IMR-90 (cell line): Measurements from ENCODE around the gene RPS29. TPM values are rescaled to one million over a fixed set of nuclear protein-coding genes. Genes with fewer than 3 reads are reported as not detected.

Experiments
- ATAC-seq: fragments of 200-7000 bp; cut with Tn5 transposase; 2 replicates; pipeline ENCODE4 v1.9.1; 2020; ENCODE audit warnings: low read depth, mild to moderate bottlenecking, moderate library complexity
- BruUV-seq: library from RNA; stranded (reverse); fragments of 400-500 nt; replicated peaks from 2 replicates; lab custom pipeline; 2021; lab: Mats Ljungman, UMichigan
- CTCF ChIA-PET: fragments of 300-600 bp; formaldehyde crosslinking; extraction: SDS; loops from one replicate; lab custom pipeline; 2021; ENCODE audit warnings: antibody characterized with exemption; lab: Yijun Ruan, JAX
- POLR2A ChIA-PET: fragments of 300-600 bp; sonication (Branson Sonifier 250); formaldehyde crosslinking; loops from one replicate; lab custom pipeline; 2022; ENCODE audit warnings: antibody characterized with exemption; ENCODE audit not compliant: unreplicated experiment; lab: Charles Lee
- DNase-seq: peaks from one replicate; pipeline ENCODE4 v3.0.0; 2013
- H2AFZ ChIP-seq: replicated peaks from 2 replicates; pipeline ENCODE3; 2013; ENCODE audit warnings: low read length, mild to moderate bottlenecking; ENCODE audit not compliant: poor library complexity
- H2AK5ac ChIP-seq: 2 replicates; pipeline ENCODE4 v1.6.1; 2013; ENCODE audit warnings: low read depth, low read length, inconsistent platforms
- H2AK9ac ChIP-seq: replicated peaks from 2 replicates; pipeline ENCODE3; 2013; ENCODE audit warnings: mild to moderate bottlenecking, low read depth, low read length, moderate library complexity; ENCODE audit not compliant: poor library complexity
- H2BK120ac ChIP-seq: 2 replicates; pipeline ENCODE4 v1.6.1; 2013; ENCODE audit warnings: low read depth, low read length, inconsistent platforms
- H2BK15ac ChIP-seq: 3 replicates; pipeline ENCODE4 v1.6.1; 2013; ENCODE audit warnings: low read depth, low read length, inconsistent platforms
- H2BK20ac ChIP-seq: 2 replicates; pipeline ENCODE4 v1.6.1; 2013; ENCODE audit warnings: low read depth, mild to moderate bottlenecking, inconsistent platforms, low read length, moderate library complexity
- H2BK5ac ChIP-seq: 2 replicates; pipeline ENCODE4 v1.6.1; 2013; ENCODE audit warnings: mild to moderate bottlenecking, low read depth, low read length, inconsistent platforms; ENCODE audit not compliant: poor library complexity, severe bottlenecking
- H3K14ac ChIP-seq: replicated peaks from 2 replicates; pipeline ENCODE4 v1.6.1; 2013; ENCODE audit warnings: low read depth, low read length, inconsistent platforms
- H3K18ac ChIP-seq: 2 replicates; pipeline ENCODE4 v1.6.1; 2013; ENCODE audit warnings: low read depth, low read length, control low read depth
- H3K23ac ChIP-seq: 2 replicates; pipeline ENCODE4 v1.6.1; 2013; ENCODE audit warnings: low read depth, low read length, inconsistent platforms
- H3K27ac ChIP-seq: 2 replicates; pipeline ENCODE4 v1.5.1; 2013; ENCODE audit warnings: mild to moderate bottlenecking, control low read depth, low read length; ENCODE audit not compliant: insufficient read depth
- H3K27me3 ChIP-seq: 2 replicates; pipeline ENCODE4 v1.6.1; 2013; ENCODE audit warnings: low read length; ENCODE audit not compliant: control insufficient read depth, insufficient read depth
- H3K36me3 ChIP-seq: 2 replicates; pipeline ENCODE4 v1.6.1; 2013; ENCODE audit warnings: low read length, mixed read lengths; ENCODE audit not compliant: control insufficient read depth, insufficient read depth
- H3K4ac ChIP-seq: 2 replicates; pipeline ENCODE4 v1.6.1; 2013; ENCODE audit warnings: low read depth, low read length, inconsistent platforms
- H3K4me1 ChIP-seq: 2 replicates; pipeline ENCODE4 v1.6.1; 2013; ENCODE audit warnings: low read length, mixed read lengths; ENCODE audit not compliant: control insufficient read depth, insufficient read depth
- H3K4me2 ChIP-seq: 2 replicates; pipeline ENCODE4 v1.6.1; 2013; ENCODE audit warnings: low read depth, mild to moderate bottlenecking, control low read depth, low read length, moderate library complexity
- H3K4me3 ChIP-seq: 2 replicates; pipeline ENCODE4 v1.5.1; 2013; ENCODE audit warnings: low read depth, mild to moderate bottlenecking, control low read depth, low read length, moderate library complexity; ENCODE audit not compliant: insufficient read depth
- H3K56ac ChIP-seq: 2 replicates; pipeline ENCODE4 v1.6.1; 2013; ENCODE audit warnings: low read length, inconsistent platforms; ENCODE audit not compliant: insufficient read depth; ENCODE audit errors: extremely low read depth
- H3K79me1 ChIP-seq, 2 experiments: 2 replicates each; pipeline ENCODE4 v1.6.1; 2013; ENCODE audit warnings: low read length in 2 of 2, inconsistent platforms in 1 of 2, low read depth in 1 of 2
- H3K9ac ChIP-seq: 2 replicates; pipeline ENCODE4 v1.6.1; 2013; ENCODE audit warnings: low read depth, low read length, control low read depth
- H3K9me1 ChIP-seq: 2 replicates; pipeline ENCODE4 v1.6.1; 2013; ENCODE audit warnings: low read length, inconsistent platforms; ENCODE audit not compliant: insufficient read depth
- H3K9me3 ChIP-seq: 2 replicates; pipeline ENCODE4 v1.6.1; 2013; ENCODE audit warnings: low read length; ENCODE audit not compliant: control insufficient read depth, insufficient read depth
- H4K20me1 ChIP-seq: 2 replicates; pipeline ENCODE4 v1.6.1; 2013; ENCODE audit warnings: low read length, inconsistent platforms; ENCODE audit not compliant: insufficient read depth
- H4K5ac ChIP-seq: 2 replicates; pipeline ENCODE4 v1.6.1; 2013; ENCODE audit warnings: mild to moderate bottlenecking, low read depth, low read length, control low read depth
- H4K8ac ChIP-seq, 2 experiments: 2 replicates each; pipeline ENCODE4 v1.6.1; 2013; ENCODE audit warnings: low read depth in 2 of 2, low read length in 2 of 2, control low read depth in 1 of 2, inconsistent platforms in 1 of 2
- H4K91ac ChIP-seq: 2 replicates; pipeline ENCODE4 v1.6.1; 2013; ENCODE audit warnings: low read depth, low read length, inconsistent platforms; ENCODE audit not compliant: insufficient read depth
- NFE2L2 ChIP-seq: fragments of 150-350 bp; IDR thresholded peaks from 2 replicates; pipeline ENCODE4 v1.6.1; 2016; ENCODE audit warnings: low read depth, mild to moderate bottlenecking, low read length
- RAD21 ChIP-seq: IDR thresholded peaks from 2 replicates; pipeline ENCODE4 v1.6.1; 2012; ENCODE audit warnings: low read length, improper control_type of control experiment
- WGBS, 2 experiments: methylation state at CpG; one replicate each; pipeline versions ENCODE4 v1.1.5 to v1.1.7; 2013; ENCODE audit warnings: missing lambda C conversion rate in 2 of 2; ENCODE audit not compliant: insufficient read length in 1 of 2; ENCODE audit errors: extremely low coverage in 2 of 2; 5-methylcytosine and 5-hydroxymethylcytosine counted together
- dilution Hi-C: fragments of 300-500 bp; cut with HindIII; formaldehyde crosslinking; loops from one replicate; pipeline ENCODE4 v1.14.3; 2018; ENCODE audit warnings: low sequenced_read_pairs; ENCODE audit not compliant: unreplicated experiment
- in situ Hi-C: fragments of 300-500 bp; cut with MboI; formaldehyde crosslinking; loops from 3 replicates; pipeline ENCODE4 v1.14.3; 2019; ENCODE audit warnings: low sequenced_read_pairs, inconsistent platforms, mixed read lengths
- intact Hi-C: fragments of 100-400 bp; cut with micrococcal nuclease; formaldehyde crosslinking; loops from 2 replicates; pipeline ENCODE4 v1.10.0; 2022
- polyA plus RNA-seq, 3 experiments: library from polyadenylated mRNA; depleted of rRNA; stranded (reverse); fragments of >200 nt; gene quantifications; 2 replicates each; pipeline ENCODE4 v1.2.3, GENCODE V29; 2012; ENCODE audit warnings: low replicate concordance in 1 of 3
- total RNA-seq: library from RNA; depleted of rRNA; stranded (reverse); fragments of >200 nt; gene quantifications from 2 replicates; pipeline ENCODE4 v1.2.3, GENCODE V29; 2012
- TF ChIP-seq, protein P1 (sequence below): conservative IDR thresholded peaks from 2 replicates; pipeline ENCODE4 v1.5.1; 2012; ENCODE audit warnings: mild to moderate bottlenecking, low read depth, low read length, improper control_type of control experiment

The RPS29 gene
- total and polyA plus RNA-seq, 2 of the 4 experiments (the other 2 are of a cell fraction): 318 to 10,393 TPM

DNA sequence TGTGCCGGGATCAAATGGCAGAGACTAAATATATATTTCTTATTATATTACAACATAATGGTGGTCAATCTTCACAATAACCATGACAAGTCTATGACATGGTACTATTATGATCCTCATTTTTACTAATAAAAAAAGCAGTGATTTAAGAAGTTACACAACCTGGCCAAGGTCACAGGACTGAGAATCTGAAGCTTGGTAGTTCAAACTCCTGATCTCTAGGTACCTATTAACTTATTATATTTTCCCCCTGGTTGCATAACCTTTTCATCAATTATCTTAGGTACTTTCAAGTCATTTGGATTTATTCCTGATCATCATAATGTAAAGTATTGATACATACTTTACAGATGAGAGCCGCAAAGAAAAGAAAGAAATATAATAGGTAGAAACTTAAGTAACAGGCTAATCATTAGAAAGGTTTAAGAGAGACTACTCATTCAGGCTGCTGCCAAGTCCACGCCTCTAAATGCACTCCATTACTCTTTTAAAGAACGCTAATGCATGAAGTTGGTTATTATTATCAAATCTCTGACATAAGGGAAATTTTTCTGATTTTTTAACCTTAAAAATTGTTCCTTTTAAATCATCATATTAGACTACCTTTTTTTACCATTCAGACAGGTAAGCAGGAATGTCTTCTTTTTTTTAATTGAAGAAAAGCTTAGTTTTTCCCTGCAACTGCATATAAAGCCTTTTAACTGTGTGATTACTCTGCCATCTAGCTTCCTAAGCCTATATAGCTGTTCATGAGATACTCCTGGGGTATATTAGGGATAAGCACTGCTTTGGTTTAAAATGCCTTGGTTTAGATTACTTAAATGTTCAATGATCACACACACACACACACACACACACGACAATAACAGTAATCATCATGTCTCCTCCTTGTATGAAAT is 35.6 kb downstream of the RPS29 start:
- ChIA-PET CTCF (interaction anchor here (1.1 to 2.0 kb wide), 3 partner anchors 14 to 89 kb away, joined by 3 to 9 read pairs (median 3); no protein-coding TSS in a partner anchor), POLR2A (no interaction called here)
- Histone ChIP-seq H3K36me3 (no peaks in the 10 kb centered on the region), H3K9ac (no peak overlapping the region), H4K8ac (no peak overlapping the region), H3K4me2 (no peak overlapping the region), H2BK15ac (no peak overlapping the region), H2BK20ac (no peak overlapping the region), H4K91ac (no peak overlapping the region), H2AFZ (no peak overlapping the region), H3K4me1 (no peaks in the 10 kb centered on the region), H2BK5ac (no peak overlapping the region), H2AK9ac (no peak overlapping the region), H2BK120ac (no peak overlapping the region), H2AK5ac (no peak overlapping the region), H3K27me3 (no peaks in the 10 kb centered on the region), H3K23ac (no peak overlapping the region), H4K5ac (no peak overlapping the region), H3K18ac (no peak overlapping the region), H3K4ac (no peak overlapping the region), H3K79me1 (no peaks in the 10 kb centered on the region), H3K9me3 (no peaks in the 10 kb centered on the region), H4K20me1 (no peaks in the 10 kb centered on the region), H3K4me3 (no peak overlapping the region), H3K56ac (no peak overlapping the region), H3K14ac (no peak overlapping the region), H3K27ac (no peak overlapping the region), H3K9me1 (no peaks in the 10 kb centered on the region)
- ATAC-seq (peak; percentile 54; the same call in 1 of the 2 replicates), DNase-seq (peak; percentile 19)
- dilution Hi-C loops (no loop called here), in situ Hi-C loops (no loop called here), intact Hi-C loops (loop anchor here (10.0 kb wide), 1 partner anchor 86 kb away; no protein-coding TSS in a partner anchor)
- BruUV-seq: no TSS peak
- no CpG with 5 or more reads among the region's 5 CpGs for WGBS, 2 experiments
- TF ChIP-seq, protein P1, sequence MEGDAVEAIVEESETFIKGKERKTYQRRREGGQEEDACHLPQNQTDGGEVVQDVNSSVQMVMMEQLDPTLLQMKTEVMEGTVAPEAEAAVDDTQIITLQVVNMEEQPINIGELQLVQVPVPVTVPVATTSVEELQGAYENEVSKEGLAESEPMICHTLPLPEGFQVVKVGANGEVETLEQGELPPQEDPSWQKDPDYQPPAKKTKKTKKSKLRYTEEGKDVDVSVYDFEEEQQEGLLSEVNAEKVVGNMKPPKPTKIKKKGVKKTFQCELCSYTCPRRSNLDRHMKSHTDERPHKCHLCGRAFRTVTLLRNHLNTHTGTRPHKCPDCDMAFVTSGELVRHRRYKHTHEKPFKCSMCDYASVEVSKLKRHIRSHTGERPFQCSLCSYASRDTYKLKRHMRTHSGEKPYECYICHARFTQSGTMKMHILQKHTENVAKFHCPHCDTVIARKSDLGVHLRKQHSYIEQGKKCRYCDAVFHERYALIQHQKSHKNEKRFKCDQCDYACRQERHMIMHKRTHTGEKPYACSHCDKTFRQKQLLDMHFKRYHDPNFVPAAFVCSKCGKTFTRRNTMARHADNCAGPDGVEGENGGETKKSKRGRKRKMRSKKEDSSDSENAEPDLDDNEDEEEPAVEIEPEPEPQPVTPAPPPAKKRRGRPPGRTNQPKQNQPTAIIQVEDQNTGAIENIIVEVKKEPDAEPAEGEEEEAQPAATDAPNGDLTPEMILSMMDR: peak; percentile 35; the same call in 1 of the 2 replicates
- TF ChIP-seq NFE2L2 (no peak), RAD21 (peak; percentile 39)
